H1 (cell line): Measurements from ENCODE around the gene RBM41. TPM values are rescaled to one million over a fixed set of nuclear protein-coding genes. Genes with fewer than 3 reads are reported as not detected.

Source experiments
- CTCF ChIA-PET: fragments of 300-600 bp; sonication (Branson Sonifier 250); formaldehyde crosslinking; loops from one replicate; lab custom pipeline; 2021; ENCODE audit not compliant: partially characterized antibody; lab: Charles Lee
- POLR2A ChIA-PET: fragments of 300-600 bp; sonication (Branson Sonifier 250); formaldehyde crosslinking; loops from one replicate; lab custom pipeline; 2021; ENCODE audit warnings: inconsistent platforms; ENCODE audit not compliant: partially characterized antibody; lab: Charles Lee
- DNase-seq, 2 experiments: peaks; one replicate each; pipeline versions ENCODE4 v3.0.0 to v3.0.0-alpha.2; 2010 to 2022; ENCODE audit warnings: low spot score in 2 of 2, low read depth in 1 of 2, mixed read lengths in 1 of 2
- FAIRE-seq: peaks from 2 replicates; lab custom pipeline; 2011; peaks lifted over from hg19 to GRCh38; lab: Jason Lieb, UNC
- H2AFZ ChIP-seq: 2 replicates; pipeline ENCODE4 v1.8.1; 2012; ENCODE audit warnings: low read length, inconsistent platforms
- H2AK5ac ChIP-seq: 2 replicates; pipeline ENCODE4 v1.6.1; 2013; ENCODE audit warnings: low read depth, low read length
- H2BK120ac ChIP-seq: replicated peaks from 2 replicates; pipeline ENCODE3; 2013; ENCODE audit warnings: low read depth, low read length, inconsistent platforms
- H2BK12ac ChIP-seq: 2 replicates; pipeline ENCODE4 v1.6.1; 2013; ENCODE audit warnings: low read depth, low read length
- H2BK15ac ChIP-seq: 2 replicates; pipeline ENCODE4 v1.6.1; 2013; ENCODE audit warnings: low read length
- H2BK20ac ChIP-seq: 2 replicates; pipeline ENCODE4 v1.6.1; 2013; ENCODE audit warnings: low read length
- H2BK5ac ChIP-seq: 2 replicates; pipeline ENCODE4 v1.6.1; 2013; ENCODE audit warnings: low read depth, low read length
- H3K14ac ChIP-seq: 2 replicates; pipeline ENCODE4 v1.6.1; 2013; ENCODE audit warnings: inconsistent platforms; ENCODE audit not compliant: insufficient read length
- H3K18ac ChIP-seq: 2 replicates; pipeline ENCODE4 v1.6.1; 2013; ENCODE audit warnings: low read length; ENCODE audit errors: extremely low read depth
- H3K23ac ChIP-seq: 2 replicates; pipeline ENCODE4 v1.6.1; 2013; ENCODE audit warnings: inconsistent platforms; ENCODE audit not compliant: insufficient read length
- H3K23me2 ChIP-seq: 2 replicates; pipeline ENCODE4 v1.6.1; 2013; ENCODE audit warnings: low read depth, low read length
- H3K27ac ChIP-seq: 2 replicates; pipeline ENCODE4 v1.6.1; 2011; ENCODE audit warnings: low read depth, low read length, inconsistent platforms
- H3K27me3 ChIP-seq, 4 experiments: replicated peaks in 1 of 4; 1 replicate in 1 of 4; 2 replicates in 3 of 4; pipeline versions ENCODE4 v1.6.1 to v1.8.1; 2011 to 2013; ENCODE audit warnings: low read length in 3 of 4, mild to moderate bottlenecking in 3 of 4, inconsistent platforms in 2 of 4, mixed read lengths in 2 of 4, moderate library complexity in 1 of 4; ENCODE audit not compliant: control insufficient read depth in 3 of 4, insufficient read depth in 3 of 4; ENCODE audit errors: extremely low read depth in 1 of 4
- H3K36me3 ChIP-seq, 4 experiments: 2 replicates each; pipeline versions ENCODE4 v1.6.1 to v1.8.1; 2011 to 2013; ENCODE audit warnings: mild to moderate bottlenecking in 4 of 4, low read length in 3 of 4, moderate library complexity in 2 of 4, control low read depth in 1 of 4, inconsistent platforms in 1 of 4; ENCODE audit not compliant: insufficient read depth in 4 of 4, control insufficient read depth in 2 of 4
- H3K4ac ChIP-seq: replicated peaks from 2 replicates; pipeline ENCODE3; 2013; ENCODE audit warnings: low read length, low read depth, mixed read lengths, inconsistent platforms; ENCODE audit not compliant: insufficient read length
- H3K4me1 ChIP-seq, 4 experiments: replicated peaks in 1 of 4; 1 replicate in 1 of 4; 2 replicates in 3 of 4; pipeline versions ENCODE4 v1.6.1 to v1.8.1; 2011 to 2013; ENCODE audit warnings: low read length in 3 of 4, inconsistent platforms in 2 of 4, mixed read lengths in 1 of 4; ENCODE audit not compliant: insufficient read depth in 4 of 4, control insufficient read depth in 3 of 4
- H3K4me2 ChIP-seq, 2 experiments: 2 replicates each; pipeline versions ENCODE4 v1.6.1 to v1.8.1; 2011 to 2013; ENCODE audit warnings: low read depth in 2 of 2, low read length in 2 of 2, control low read depth in 1 of 2, inconsistent platforms in 1 of 2, mild to moderate bottlenecking in 1 of 2; ENCODE audit not compliant: insufficient read depth in 1 of 2
- H3K4me3 ChIP-seq, 4 experiments: fragments of 200-600, 300-600 bp in 1 of 4; sonication (generic), shearing (Covaris generic), sonication (Bioruptor Twin) in 1 of 4; 2 replicates each; pipeline versions ENCODE4 v1.5.1 to v1.8.1; 2011 to 2016; ENCODE audit warnings: low read length in 4 of 4, low read depth in 3 of 4, control low read depth in 2 of 4, inconsistent platforms in 2 of 4, mild to moderate bottlenecking in 2 of 4, mixed read lengths in 1 of 4, moderate library complexity in 1 of 4; ENCODE audit not compliant: insufficient read depth in 2 of 4; ENCODE audit errors: extremely low read depth in 1 of 4
- H3K56ac ChIP-seq: replicated peaks from 2 replicates; pipeline ENCODE3; 2013; ENCODE audit warnings: low read depth, mild to moderate bottlenecking, mixed read lengths, low read length, inconsistent platforms; ENCODE audit not compliant: insufficient read length
- H3K79me1 ChIP-seq: 2 replicates; pipeline ENCODE4 v1.6.1; 2013; ENCODE audit warnings: low read depth, low read length, control low read depth
- H3K79me2 ChIP-seq, 2 experiments: 2 replicates each; pipeline versions ENCODE4 v1.6.1 to v1.8.1; 2012 to 2013; ENCODE audit warnings: low read length in 2 of 2, mild to moderate bottlenecking in 2 of 2, inconsistent platforms in 1 of 2; ENCODE audit not compliant: insufficient read depth in 2 of 2, control insufficient read depth in 1 of 2
- H3K9ac ChIP-seq, 4 experiments: replicated peaks in 1 of 4; 1 replicate in 1 of 4; 2 replicates in 3 of 4; pipeline versions ENCODE4 v1.6.1 to v1.8.1; 2011 to 2013; ENCODE audit warnings: low read depth in 3 of 4, low read length in 3 of 4, control low read depth in 2 of 4, mild to moderate bottlenecking in 2 of 4, moderate library complexity in 2 of 4, inconsistent platforms in 1 of 4; ENCODE audit errors: extremely low read depth in 1 of 4
- H3K9me3 ChIP-seq, 2 experiments: 2 replicates each; pipeline versions ENCODE4 v1.6.1 to v1.8.1; 2012 to 2013; ENCODE audit warnings: mild to moderate bottlenecking in 2 of 2, moderate library complexity in 2 of 2, control low read depth in 1 of 2, inconsistent platforms in 1 of 2, low read depth in 1 of 2, low read length in 1 of 2, mixed read lengths in 1 of 2; ENCODE audit not compliant: insufficient read depth in 2 of 2
- H4K20me1 ChIP-seq, 2 experiments: replicated peaks in 1 of 2; 2 replicates each; pipeline versions ENCODE3 to v1.8.1; 2011 to 2013; ENCODE audit warnings: inconsistent platforms in 2 of 2, low read length in 2 of 2, mild to moderate bottlenecking in 1 of 2; ENCODE audit not compliant: insufficient read depth in 2 of 2, control insufficient read depth in 1 of 2
- H4K5ac ChIP-seq: 2 replicates; pipeline ENCODE4 v1.6.1; 2013; ENCODE audit warnings: low read length, low read depth, mixed read lengths, inconsistent platforms; ENCODE audit not compliant: insufficient read length
- H4K8ac ChIP-seq: 2 replicates; pipeline ENCODE4 v1.8.0; 2013; ENCODE audit warnings: mild to moderate bottlenecking, moderate library complexity, low read length, inconsistent platforms; ENCODE audit not compliant: insufficient read depth; ENCODE audit errors: extremely low read depth
- H4K91ac ChIP-seq: replicated peaks from 2 replicates; pipeline ENCODE3; 2013; ENCODE audit warnings: low read length, mixed read lengths, inconsistent platforms; ENCODE audit not compliant: insufficient read length
- BRCA1 ChIP-seq: IDR thresholded peaks from 2 replicates; pipeline ENCODE4 v1.6.1; 2012; ENCODE audit warnings: low read depth, low read length, improper control_type of control experiment
- CBX5 ChIP-seq: fragments of 300-800, 300-1000 bp; sonication (generic); IDR thresholded peaks from 2 replicates; pipeline ENCODE4 v1.7.1; 2016; ENCODE audit warnings: antibody characterized with exemption, low read length, low read depth
- CBX8 ChIP-seq: fragments of 300-800, 300-1000 bp; sonication (generic); IDR thresholded peaks from 2 replicates; pipeline ENCODE4 v1.7.1; 2016; ENCODE audit warnings: low read depth, low read length, borderline replicate concordance
- CTCF ChIP-seq, 3 experiments: IDR thresholded peaks; 1 replicate in 2 of 3; 2 replicates in 1 of 3; pipeline versions ENCODE4 v1.5.1 to v1.6.1; 2011; ENCODE audit warnings: low read length in 3 of 3, mild to moderate bottlenecking in 3 of 3, inconsistent platforms in 2 of 3, low read depth in 1 of 3, moderate library complexity in 1 of 3; ENCODE audit not compliant: insufficient read depth in 1 of 3; ENCODE audit errors: control extremely low read depth in 1 of 3
- FOSL1 ChIP-seq: IDR thresholded peaks from 2 replicates; pipeline ENCODE4 v1.6.1; 2011; ENCODE audit warnings: mild to moderate bottlenecking, low read depth, low read length, moderate library complexity; ENCODE audit not compliant: insufficient read depth
- MAX ChIP-seq: IDR thresholded peaks from 2 replicates; pipeline ENCODE4 v1.6.1; 2012; ENCODE audit warnings: inconsistent platforms
- POLR2AphosphoS5 ChIP-seq: IDR thresholded peaks from 2 replicates; pipeline ENCODE4 v1.6.1; 2011; ENCODE audit warnings: low read depth, low read length
- RXRA ChIP-seq: IDR thresholded peaks from 2 replicates; pipeline ENCODE4 v1.6.1; 2011; ENCODE audit warnings: low read depth, mild to moderate bottlenecking, low read length, moderate library complexity; ENCODE audit not compliant: insufficient read depth
- SP4 ChIP-seq: IDR thresholded peaks from 2 replicates; pipeline ENCODE4 v1.6.1; 2012; ENCODE audit warnings: low read length, inconsistent platforms
- TBP ChIP-seq: IDR thresholded peaks from 2 replicates; pipeline ENCODE4 v1.6.1; 2011; ENCODE audit warnings: low read depth, low read length, improper control_type of control experiment
- TEAD4 ChIP-seq: IDR thresholded peaks from 2 replicates; pipeline ENCODE4 v1.6.1; 2012; ENCODE audit warnings: low read depth, low read length, inconsistent platforms, mixed read lengths
- YY1 ChIP-seq: IDR thresholded peaks from 2 replicates; pipeline ENCODE4 v1.6.1; 2011; ENCODE audit warnings: low read depth, mild to moderate bottlenecking, low read length
- WGBS, 2 experiments: shearing (Covaris generic) in 1 of 2; methylation state at CpG; one replicate each; pipeline versions ENCODE4 v1.1.6 to v1.1.7; 2013 to 2015; ENCODE audit warnings: low lambda C conversion rate in 2 of 2, mixed read lengths in 2 of 2, inconsistent platforms in 1 of 2, low coverage in 1 of 2, missing lambda C conversion rate in 1 of 2; ENCODE audit not compliant: insufficient replicate concordance in 2 of 2, insufficient coverage in 1 of 2, insufficient read length in 1 of 2; ENCODE audit errors: extremely low coverage in 1 of 2, missing lambda C conversion rate in 1 of 2; 5-methylcytosine and 5-hydroxymethylcytosine counted together
- polyA plus RNA-seq, 7 experiments: library from polyadenylated mRNA; depleted of rRNA in 3 of 7; stranded (reverse) in 5 of 7; unstranded in 2 of 7; fragments of >200 nt in 5 of 7; fragments of 200-250 nt in 2 of 7; gene quantifications; 1 replicate in 5 of 7; 2 replicates in 1 of 7; 4 replicates in 1 of 7; pipeline versions ENCODE4 v1.2.1 to v1.2.3, GENCODE V29; 2011 to 2013; ENCODE audit warnings: missing spikeins in 2 of 7, mixed read lengths in 2 of 7
- total RNA-seq: library from RNA; stranded (reverse); fragmentation: NEBNext Ultra II Directional; extraction: Animal tissue kit (Norgen Biotek cat#: 25700); gene quantifications from 2 replicates; pipeline ENCODE4 v1.2.1, GENCODE V29; 2021

RBM41 gene
- total and polyA plus RNA-seq, 2 of the 8 experiments (the other 6 are each of a cell fraction or from before 2014, with no cell fraction given) = 2.6 to 26.4 TPM

- Histone ChIP-seq H3K27me3 (no peaks in the 10 kb centered on the region), H2BK5ac (no peak overlapping the region), H3K9me3 (no peaks in the 10 kb centered on the region), H4K20me1 (no peaks in the 10 kb centered on the region), H3K56ac (no peak overlapping the region), H2BK12ac (no peak overlapping the region), H3K79me1 (no peaks in the 10 kb centered on the region), H2BK120ac (no peak overlapping the region), H3K4ac (no peak overlapping the region), H4K91ac (no peak overlapping the region), H3K4me1 (no peaks in the 10 kb centered on the region), H2BK20ac (no peak overlapping the region), H4K8ac (no peak overlapping the region), H3K23ac (no peak overlapping the region), H3K4me2 (no peak overlapping the region), H3K9ac (no peak overlapping the region), H2AFZ (no peak overlapping the region), H2BK15ac (no peak overlapping the region), H2AK5ac (no peak overlapping the region), H3K79me2 (no peaks in the 10 kb centered on the region), H3K23me2 (no peaks in the 10 kb centered on the region), H4K5ac (no peak overlapping the region), H3K18ac (no peak overlapping the region), H3K27ac (no peak overlapping the region), H3K4me3 (no peak overlapping the region), H3K36me3 (no peaks in the 10 kb centered on the region), H3K14ac (no peak overlapping the region)
- WGBS, 2 experiments = 67% methylated on average over 1 of the region's 1 CpG; no CpG with 5 or more reads in 1 of the 2 experiments
- no peak for DNase-seq
- CTCF ChIA-PET = interaction anchor here (0.7 kb wide), 1 partner anchor 35 kb away, joined by 4 read pairs; no protein-coding TSS in a partner anchor
- FAIRE-seq = no peak
- POLR2A ChIA-PET = no interaction called here
- no peak for TF ChIP-seq CBX5
- TF ChIP-seq POLR2AphosphoS5 = no peak
- no peak for TF ChIP-seq BRCA1
- TF ChIP-seq RXRA = no peak
- no peak for TF ChIP-seq CBX8
- TF ChIP-seq TBP = no peak
- TF ChIP-seq FOSL1 = no peak
- TF ChIP-seq SP4 = no peak
- TF ChIP-seq YY1 = no peak
- no peak for TF ChIP-seq CTCF (IDR thresholded peaks at IDR 0.05; ENCODE audit: control extremely low read depth in 1 of 3, insufficient read depth in 1 of 3, low read depth in 1 of 3, low read length in 3 of 3)
- no peak for TF ChIP-seq TEAD4
- TF ChIP-seq MAX = no peak
Observed at GRCh38 chrX:107014936-107015335, 103.7 kb downstream of the RBM41 start.
